Muscle layer of duodenum (tissue), 2 donors: ENCODE measurements around the gene RPUSD3.

Experiments used
- H3K27ac ChIP-seq: one replicate; pipeline ENCODE4 v1.7.0; 2013; ENCODE audit warnings: mild to moderate bottlenecking, low read length
- H3K27me3 ChIP-seq: one replicate; pipeline ENCODE4 v1.7.0; 2013; ENCODE audit warnings: low read depth, mild to moderate bottlenecking, control low read depth, low read length
- H3K36me3 ChIP-seq, 2 donors: one replicate each; pipeline ENCODE4 v1.7.0; 2013; ENCODE audit warnings: low read length in 2 of 2, control low read depth in 1 of 2, mild to moderate bottlenecking in 1 of 2; ENCODE audit not compliant: insufficient read depth in 2 of 2, control insufficient read depth in 1 of 2
- H3K4me1 ChIP-seq, 2 donors: one replicate each; pipeline ENCODE4 v1.7.0; 2013; ENCODE audit warnings: low read length in 2 of 2, mild to moderate bottlenecking in 2 of 2, control low read depth in 1 of 2, moderate library complexity in 1 of 2; ENCODE audit not compliant: insufficient read depth in 2 of 2, control insufficient read depth in 1 of 2
- H3K4me3 ChIP-seq, 2 donors: one replicate each; pipeline ENCODE4 v1.7.0; 2013; ENCODE audit warnings: low read length in 2 of 2, low read depth in 1 of 2, mild to moderate bottlenecking in 1 of 2
- H3K9me3 ChIP-seq, 2 donors: one replicate each; pipeline ENCODE4 v1.7.0; 2013; ENCODE audit warnings: low read length in 2 of 2, control low read depth in 1 of 2, mild to moderate bottlenecking in 1 of 2; ENCODE audit not compliant: control insufficient read depth in 1 of 2
- donor health status: healthy.

RPUSD3 gene

GRCh38 chr3:9810433-9810770 lies 33.4 kb downstream of the RPUSD3 start:
- Histone ChIP-seq H3K27ac (peak overlapping the region; percentile 78), H3K9me3 (no peaks in the 10 kb centered on the region), H3K36me3 (peaks cover 11 to 31% of the 10 kb centered on the region in 2 donors), H3K4me3 (peak overlapping the region; percentile 68 to 80), H3K4me1 (peaks cover 0 to 8% of the 10 kb centered on the region in 2 donors), H3K27me3 (no peaks in the 10 kb centered on the region)

- H3K27me3 ChIP-seq = no peaks in the 10 kb centered on the region
- peaks cover 0 to 8% of the 10 kb centered on the region in 2 donors for H3K4me1 ChIP-seq
- H3K9me3 ChIP-seq = no peaks in the 10 kb centered on the region
- H3K27ac ChIP-seq = peak within 1 kb of the TSS; percentile 78
- peak within 1 kb of the TSS; percentile 68 to 80 for H3K4me3 ChIP-seq
- peaks cover 16 to 37% of the 10 kb centered on the region in 2 donors for H3K36me3 ChIP-seq
Measured at GRCh38 chr3:9809615-9810432, 34.0 kb downstream of the RPUSD3 start, which contains the start of gene TTLL3. Gene TTLL3, plus strand, starts transcription at chr3:9810262. Its CDS starts 400 bp downstream, at chr3:9810662.

GRCh38 chr3:9809239-9809614 lies 34.6 kb downstream of the RPUSD3 start:
- Histone ChIP-seq H3K9me3 (no peaks in the 10 kb centered on the region), H3K4me3 (peak overlapping the region; percentile 68 to 80), H3K27me3 (no peaks in the 10 kb centered on the region), H3K27ac (peak overlapping the region; percentile 78), H3K36me3 (peaks cover 22 to 43% of the 10 kb centered on the region in 2 donors), H3K4me1 (peaks cover 0 to 8% of the 10 kb centered on the region in 2 donors)

- H3K4me3 ChIP-seq = no peak overlapping the region
- H3K27ac ChIP-seq = peak overlapping the region; percentile 78
- H3K36me3 ChIP-seq = peaks cover 29 to 50% of the 10 kb centered on the region in 2 donors
- no peaks in the 10 kb centered on the region for H3K9me3 ChIP-seq
- H3K4me1 ChIP-seq = peaks cover 0 to 8% of the 10 kb centered on the region in 2 donors
- no peaks in the 10 kb centered on the region for H3K27me3 ChIP-seq
Measured at GRCh38 chr3:9808345-9809037, 35.3 kb downstream of the RPUSD3 start.

DNA sequence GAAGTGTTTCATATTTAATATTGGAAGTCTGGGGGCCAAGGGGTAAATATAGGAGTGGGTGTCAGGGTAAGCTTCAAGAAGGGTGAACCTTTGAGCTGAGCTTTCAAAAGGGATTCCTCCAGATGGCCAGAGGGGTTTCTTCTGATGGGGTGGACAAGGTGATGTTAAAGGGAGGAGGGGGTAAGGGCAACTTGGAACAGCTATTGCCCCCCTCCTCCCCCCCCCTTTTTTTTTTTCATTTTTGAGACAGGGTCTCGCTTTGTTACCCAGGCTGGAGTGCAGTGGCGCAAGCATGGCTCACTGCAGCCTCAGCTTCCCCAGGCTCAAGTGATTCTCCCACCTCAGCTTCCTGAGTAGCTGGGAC lies 35.8 kb downstream of the RPUSD3 start:
- no peak overlapping the region for H3K4me3 ChIP-seq
- H3K9me3 ChIP-seq = no peaks in the 10 kb centered on the region
- H3K36me3 ChIP-seq = peaks cover 31 to 52% of the 10 kb centered on the region in 2 donors
- H3K4me1 ChIP-seq = peaks cover 0 to 8% of the 10 kb centered on the region in 2 donors
- no peaks in the 10 kb centered on the region for H3K27me3 ChIP-seq
- no peak overlapping the region for H3K27ac ChIP-seq

DNA sequence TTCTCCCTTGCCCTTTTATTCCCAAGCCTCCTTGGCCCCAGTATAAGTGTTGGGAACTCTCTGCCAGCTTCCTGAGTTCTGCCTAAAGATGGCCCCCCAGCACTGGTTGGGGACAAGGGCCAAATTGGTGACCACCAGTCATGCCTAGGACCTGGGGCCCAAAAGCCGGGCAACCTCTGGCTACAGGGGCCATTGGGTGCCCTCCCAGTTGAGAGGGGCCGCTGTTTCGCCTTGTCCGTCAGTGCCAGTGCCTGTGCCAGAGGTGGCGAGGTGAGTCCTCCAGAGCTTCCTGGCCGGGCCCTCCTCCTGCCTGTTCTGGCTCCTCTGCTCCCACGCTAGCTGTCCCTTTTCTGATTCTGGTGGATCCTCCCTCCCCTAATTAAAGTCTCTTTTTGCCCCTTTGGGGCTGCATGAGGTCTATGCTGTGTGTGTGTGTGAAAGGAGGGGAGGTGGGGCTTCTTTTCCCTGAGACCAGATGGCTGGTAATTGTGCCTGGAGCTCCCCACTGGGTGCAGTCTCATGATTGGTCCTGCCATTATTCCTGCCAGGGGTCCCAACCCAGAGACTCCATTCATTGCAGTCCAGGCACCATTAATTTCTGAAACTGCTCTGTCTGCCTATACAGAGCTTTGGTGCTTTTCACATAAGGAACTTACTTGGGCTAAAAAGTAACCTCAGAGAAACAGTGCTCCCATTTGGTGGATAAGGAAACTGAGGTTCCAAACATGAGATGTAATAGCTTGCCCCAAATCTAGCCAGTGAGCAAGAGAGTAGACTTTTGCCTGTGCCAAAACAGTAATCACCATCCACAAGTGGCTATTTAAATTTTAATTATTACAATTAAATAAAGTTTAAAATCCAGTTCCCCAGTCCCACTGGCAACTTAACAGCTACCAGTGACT lies 36.9 kb downstream of the RPUSD3 start:
- Histone ChIP-seq H3K27ac (no peak overlapping the region), H3K4me1 (peaks cover 0 to 8% of the 10 kb centered on the region in 2 donors), H3K36me3 (peaks cover 32 to 53% of the 10 kb centered on the region in 2 donors), H3K27me3 (no peaks in the 10 kb centered on the region), H3K9me3 (no peaks in the 10 kb centered on the region), H3K4me3 (no peak overlapping the region)

GRCh38 chr3:9806137-9806536 lies 37.7 kb downstream of the RPUSD3 start:
- H3K27ac ChIP-seq = no peak overlapping the region
- no peaks in the 10 kb centered on the region for H3K9me3 ChIP-seq
- H3K4me3 ChIP-seq = no peak overlapping the region
- peaks cover 38 to 61% of the 10 kb centered on the region in 2 donors for H3K36me3 ChIP-seq
- peaks cover 0 to 8% of the 10 kb centered on the region in 2 donors for H3K4me1 ChIP-seq
- no peaks in the 10 kb centered on the region for H3K27me3 ChIP-seq

GRCh38 chr3:9804996-9805395 lies 38.8 kb downstream of the RPUSD3 start:
- Histone ChIP-seq H3K4me1 (no peaks in the 10 kb centered on the region), H3K36me3 (peaks cover 47 to 73% of the 10 kb centered on the region in 2 donors), H3K4me3 (no peak overlapping the region), H3K27me3 (no peaks in the 10 kb centered on the region), H3K9me3 (no peaks in the 10 kb centered on the region), H3K27ac (no peak overlapping the region)

DNA sequence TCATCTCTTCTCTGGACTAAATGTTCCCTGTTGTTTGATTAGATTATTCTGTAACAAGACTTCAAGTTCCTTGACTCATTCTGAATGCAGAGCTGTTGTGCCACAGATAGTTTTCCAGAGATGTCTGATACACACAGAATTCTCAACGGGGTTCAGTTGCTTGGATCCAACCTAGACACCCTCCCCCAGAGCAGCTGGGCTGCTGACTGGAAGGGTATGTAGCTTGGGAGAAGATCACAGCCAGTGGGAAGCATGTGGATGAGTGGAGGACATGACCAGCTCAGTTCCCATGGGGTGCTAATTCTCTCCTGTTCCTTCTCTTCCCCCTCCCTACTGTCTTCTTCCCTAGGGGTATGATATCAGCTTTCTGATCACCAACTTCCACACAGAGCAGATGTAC lies 40.3 kb downstream of the RPUSD3 start:
- Histone ChIP-seq H3K4me1 (no peaks in the 10 kb centered on the region), H3K27me3 (no peaks in the 10 kb centered on the region), H3K4me3 (no peak overlapping the region), H3K27ac (no peak overlapping the region), H3K36me3 (peaks cover 57 to 86% of the 10 kb centered on the region in 2 donors), H3K9me3 (no peaks in the 10 kb centered on the region)

- Histone ChIP-seq H3K36me3 (peaks cover 64 to 78% of the 10 kb centered on the region in 2 donors), H3K27ac (no peak overlapping the region), H3K27me3 (no peaks in the 10 kb centered on the region), H3K4me3 (no peak overlapping the region), H3K9me3 (no peaks in the 10 kb centered on the region), H3K4me1 (peaks cover 0 to 9% of the 10 kb centered on the region in 2 donors)
Measured at GRCh38 chr3:9800529-9800928, 43.3 kb downstream of the RPUSD3 start.
